Prostate gland (tissue), 2 donors: Measurements from ENCODE around the gene PLSCR2. TPM values are rescaled to one million over a fixed set of nuclear protein-coding genes. Genes with fewer than 3 reads are reported as not detected.
"Not testable (repeated sequence)": the region's sequence is repeated elsewhere in the genome, so short reads cannot be mapped to it uniquely, and the experiment has no call there.

ENCODE experiments used
- DNase-seq: peaks from one replicate; pipeline ENCODE4 v3.0.0-alpha.2; 2019; ENCODE audit warnings: low spot score
- H3K27ac ChIP-seq, 2 donors: fragments of 200-600 bp; sonication (generic); 2 replicates each; pipeline ENCODE4 v1.5.1; 2017 to 2019
- H3K27me3 ChIP-seq: fragments of 200-600 bp; sonication (generic); replicated peaks from 2 replicates; pipeline ENCODE4 v1.5.1; 2019; ENCODE audit not compliant: insufficient read depth
- H3K36me3 ChIP-seq, 2 donors: fragments of 200-600 bp; sonication (generic); 1 replicate in 1 of 2; 2 replicates in 1 of 2; pipeline versions ENCODE4 v1.5.1 to v1.8.1; 2017 to 2019
- H3K4me1 ChIP-seq: fragments of 200-600 bp; sonication (generic); replicated peaks from 2 replicates; pipeline ENCODE4 v1.5.1; 2019
- H3K4me3 ChIP-seq, 2 donors: fragments of 200-600 bp; sonication (generic); 2 replicates each; pipeline ENCODE4 v1.5.1; 2017 to 2019
- H3K9me3 ChIP-seq: fragments of 200-600 bp; sonication (generic); 2 replicates; pipeline ENCODE4 v1.5.1; 2017
- CTCF ChIP-seq, 4 experiments: fragments of 200-600 bp in 2 of 4; fragments of 450-650 bp in 2 of 4; sonication (generic) in 2 of 4; IDR thresholded peaks; 1 replicate in 3 of 4; 2 replicates in 1 of 4; pipeline ENCODE4 v1.5.1; 2016 to 2019; ENCODE audit warnings: antibody characterized with exemption in 4 of 4, mild to moderate bottlenecking in 2 of 4, moderate library complexity in 2 of 4
- POLR2A ChIP-seq: fragments of 450-650 bp; IDR thresholded peaks from one replicate; pipeline ENCODE4 v1.6.1; 2016; ENCODE audit warnings: antibody characterized with exemption, mild to moderate bottlenecking
- POLR2AphosphoS5 ChIP-seq: sonication (generic); formaldehyde crosslinking; IDR thresholded peaks from one replicate; pipeline ENCODE4 v1.6.1; 2017; ENCODE audit warnings: antibody characterized with exemption
- WGBS: methylation state at CpG from one replicate; pipeline ENCODE4 v1.1.5; 2018; 5-methylcytosine and 5-hydroxymethylcytosine counted together
- intact Hi-C: fragments of 100-400 bp; cut with DNase I; formaldehyde crosslinking; loops from one replicate; pipeline ENCODE4 v1.14.2; 2022
- total RNA-seq, 2 donors: library from RNA; depleted of rRNA; stranded (reverse); fragments of >200 nt; gene quantifications; one replicate each; pipeline ENCODE4 v1.1.0, GENCODE V29; 2016

Gene PLSCR2
- total RNA-seq, 2 donors from 2014 or later = 0.51 TPM; not detected in 1

- Histone ChIP-seq H3K27ac (no peak overlapping the region), H3K4me1 (peaks cover 2% of the 10 kb centered on the region), H3K9me3 (no peaks in the 10 kb centered on the region), H3K4me3 (no peak overlapping the region), H3K27me3 (no peaks in the 10 kb centered on the region), H3K36me3 (no peaks in the 10 kb centered on the region)
- no peak for TF ChIP-seq POLR2AphosphoS5
- intact Hi-C loops = no loop called here
- no peak for DNase-seq
Observed at GRCh38 chr3:146501752-146502151, 32.4 kb upstream of the PLSCR2 start.

DNA sequence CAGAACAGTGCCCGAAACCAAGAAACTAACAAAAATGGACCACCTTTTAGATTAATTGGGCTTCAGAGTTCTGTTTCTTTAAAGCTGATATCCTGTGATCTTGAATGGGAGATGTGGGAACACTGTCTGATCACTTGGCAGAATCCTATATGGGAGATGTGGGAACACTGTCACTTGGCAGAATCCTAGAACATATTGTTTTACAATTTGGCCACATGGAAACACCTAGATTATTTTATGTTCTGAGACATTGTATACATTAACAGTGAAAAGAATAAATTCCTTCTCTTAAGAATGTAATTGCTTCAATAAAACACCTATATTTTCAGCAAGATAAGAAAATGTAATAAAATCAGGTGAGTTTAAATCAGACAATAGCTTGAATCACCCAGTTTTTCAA, 30.3 kb upstream of the PLSCR2 start:
- Histone ChIP-seq H3K4me1 (peaks cover 2% of the 10 kb centered on the region), H3K36me3 (no peaks in the 10 kb centered on the region), H3K27ac (no peak overlapping the region), H3K9me3 (no peaks in the 10 kb centered on the region), H3K4me3 (no peak overlapping the region), H3K27me3 (no peaks in the 10 kb centered on the region)
- intact Hi-C loops = no loop called here
- WGBS = 31% methylated on average over 1 of the region's 1 CpG
- DNase-seq = no peak
- TF ChIP-seq CTCF (IDR thresholded peaks at IDR 0.05) (no peak), POLR2A (no peak), POLR2AphosphoS5 (no peak)

DNA sequence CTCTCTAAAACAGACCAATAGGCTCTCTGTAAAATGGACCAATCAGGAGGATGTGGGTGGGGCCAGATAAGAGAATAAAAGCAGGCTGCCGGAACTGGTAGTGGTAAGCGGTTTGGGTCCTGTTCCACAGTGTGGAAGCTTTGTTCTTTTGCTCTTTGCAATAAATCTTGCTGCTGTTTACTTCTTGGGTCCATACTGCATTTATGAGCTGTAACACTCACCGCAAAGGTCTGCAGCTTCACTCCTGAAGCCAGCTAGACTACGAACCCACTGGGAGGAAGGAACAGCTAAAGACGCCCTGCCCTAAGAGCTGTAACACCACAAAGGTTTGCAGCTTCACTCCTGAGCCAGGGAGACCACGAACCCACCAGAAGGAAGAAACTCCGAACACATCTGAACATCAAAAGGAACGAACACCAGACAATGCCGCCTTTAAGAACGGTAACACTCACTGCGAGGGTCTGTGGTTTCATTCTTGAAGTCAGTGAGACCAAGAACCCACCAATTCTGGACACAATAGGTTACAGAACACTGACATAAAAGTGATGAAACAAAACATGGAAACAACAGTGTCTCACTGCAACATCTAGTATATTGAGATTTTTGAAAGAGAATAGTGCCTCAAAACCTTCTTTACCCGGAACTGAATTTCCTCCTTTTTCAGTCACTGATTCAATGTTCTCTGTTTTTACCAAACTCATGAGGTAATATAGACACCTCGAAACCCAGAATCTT, 28.8 kb upstream of the PLSCR2 start:
- no peaks in the 10 kb centered on the region for H3K36me3 ChIP-seq
- no peak overlapping the region for H3K4me3 ChIP-seq
- H3K27ac ChIP-seq = peak overlapping the region in 1 of 2 donors; percentile 31
- WGBS = 70% methylated on average over 13 of the region's 13 CpGs
- intact Hi-C loops = no loop called here
- TF ChIP-seq POLR2AphosphoS5 (peak; percentile 33), POLR2A (no peak), CTCF (IDR thresholded peaks at IDR 0.05) (no peak)
- H3K9me3 ChIP-seq = no peaks in the 10 kb centered on the region
- no peak for DNase-seq
- H3K27me3 ChIP-seq = no peaks in the 10 kb centered on the region
- peaks cover 2% of the 10 kb centered on the region for H3K4me1 ChIP-seq

DNA sequence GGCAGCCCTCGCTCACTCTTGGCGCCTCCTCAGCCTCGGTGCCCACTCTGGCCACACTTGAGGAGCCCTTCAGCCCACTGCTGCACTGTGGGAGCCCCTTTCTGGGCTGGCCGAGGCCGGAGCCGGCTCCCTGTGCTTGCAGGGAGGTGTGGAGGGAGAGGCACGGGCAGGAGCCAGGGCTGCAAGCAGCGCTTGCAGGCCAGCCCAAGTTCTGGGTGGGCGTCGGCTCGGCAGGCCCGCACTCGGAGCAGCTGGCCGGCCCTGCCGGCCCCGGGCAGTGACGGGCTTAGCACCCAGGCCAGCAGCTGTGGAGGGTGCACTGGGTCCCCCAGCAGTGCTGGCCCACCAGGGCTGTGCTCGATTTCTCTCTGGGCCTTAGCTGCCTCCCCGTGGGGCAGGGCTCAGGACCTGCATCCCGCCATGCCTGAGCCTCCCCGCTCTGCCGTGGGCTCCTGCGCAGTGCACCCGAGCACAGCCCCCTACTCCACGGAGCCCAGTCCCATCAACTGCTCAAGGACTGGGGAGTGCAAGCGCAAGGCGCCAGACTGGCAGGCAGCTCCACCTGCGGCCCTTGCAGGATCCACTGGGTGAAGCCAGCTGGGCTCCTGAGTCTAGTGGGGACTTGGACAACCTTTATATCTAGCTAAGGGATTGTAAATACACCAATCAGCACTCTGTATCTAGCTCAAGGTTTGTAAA, 27.9 kb upstream of the PLSCR2 start:
- intact Hi-C loops, H3K36me3 ChIP-seq, H3K4me3 ChIP-seq, H3K4me1 ChIP-seq, DNase-seq, H3K27me3 ChIP-seq, H3K9me3 ChIP-seq: not testable (repeated sequence)
- H3K27ac ChIP-seq = peak overlapping the region in 1 of 2 donors; percentile 31
- WGBS = 95% methylated on average over 16 of the region's 28 CpGs

DNA sequence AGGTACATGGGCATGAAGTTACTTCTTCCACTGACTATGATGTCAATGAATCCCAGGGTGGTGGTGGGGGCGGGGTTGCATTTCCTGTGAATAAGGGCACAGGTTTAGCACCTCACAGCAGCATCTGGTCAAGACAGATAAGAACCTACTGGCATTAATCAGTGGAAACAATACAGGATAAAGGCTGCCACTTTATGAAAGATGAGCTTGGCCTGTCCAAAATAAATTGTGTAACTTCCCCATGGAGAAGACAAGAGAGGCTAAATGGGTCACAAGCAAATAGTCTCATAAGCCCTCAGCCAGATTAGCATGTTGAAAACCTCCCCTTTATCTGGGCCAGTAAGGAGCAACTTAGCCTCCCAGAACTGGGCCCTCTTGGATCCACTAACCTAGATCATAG, 27.4 kb upstream of the PLSCR2 start:
- H3K27ac ChIP-seq = no peak overlapping the region
- H3K27me3 ChIP-seq = no peaks in the 10 kb centered on the region
- peaks cover 2% of the 10 kb centered on the region for H3K4me1 ChIP-seq
- no peak for DNase-seq
- no peaks in the 10 kb centered on the region for H3K36me3 ChIP-seq
- H3K9me3 ChIP-seq = no peaks in the 10 kb centered on the region
- intact Hi-C loops = no loop called here
- TF ChIP-seq CTCF (IDR thresholded peaks at IDR 0.05) = no peak
- no peak for TF ChIP-seq POLR2AphosphoS5
- TF ChIP-seq POLR2A = no peak
- 50% methylated on average over 1 of the region's 1 CpG for WGBS
- H3K4me3 ChIP-seq = no peak overlapping the region

GRCh38 chr3:146496251-146496650, 26.9 kb upstream of the PLSCR2 start:
- no peaks in the 10 kb centered on the region for H3K36me3 ChIP-seq
- TF ChIP-seq POLR2AphosphoS5 (no peak), POLR2A (no peak), CTCF (IDR thresholded peaks at IDR 0.05) (no peak)
- no peak for DNase-seq
- no peak overlapping the region for H3K27ac ChIP-seq
- H3K4me3 ChIP-seq = no peak overlapping the region
- no peaks in the 10 kb centered on the region for H3K27me3 ChIP-seq
- intact Hi-C loops = no loop called here
- WGBS = 37% methylated on average over 1 of the region's 1 CpG
- H3K9me3 ChIP-seq = no peaks in the 10 kb centered on the region
- H3K4me1 ChIP-seq = peaks cover 2% of the 10 kb centered on the region
